Vagina (tissue), 2 donors: Measurements from ENCODE around the gene SOX18. TPM values are rescaled to one million over a fixed set of nuclear protein-coding genes. Genes with fewer than 3 reads are reported as not detected.

Experiments
- DNase-seq, 2 donors: peaks; one replicate each; pipeline ENCODE4 v3.0.0-alpha.2; 2017; ENCODE audit errors: extremely low spot score in 2 of 2
- H3K27ac ChIP-seq: fragments of 200-600 bp; sonication (generic); one replicate; pipeline ENCODE4 v1.5.1; 2019
- H3K27me3 ChIP-seq: fragments of 200-600 bp; sonication (generic); one replicate; pipeline ENCODE4 v1.5.1; 2019
- H3K36me3 ChIP-seq, 2 donors: fragments of 200-600 bp; sonication (generic); one replicate each; pipeline ENCODE4 v1.5.1; 2017 to 2019
- H3K4me1 ChIP-seq: fragments of 200-600 bp; sonication (generic); one replicate; pipeline ENCODE4 v1.5.1; 2019
- H3K4me3 ChIP-seq, 2 donors: fragments of 200-600 bp; sonication (generic); 1 replicate in 1 of 2; 2 replicates in 1 of 2; pipeline ENCODE4 v1.5.1; 2016 to 2019
- H3K9me3 ChIP-seq: fragments of 200-600 bp; sonication (generic); one replicate; pipeline ENCODE4 v1.5.1; 2019
- POLR2A ChIP-seq, 2 donors: fragments of 450-650 bp; IDR thresholded peaks; one replicate each; pipeline ENCODE4 v1.6.1; 2017; ENCODE audit warnings: antibody characterized with exemption in 2 of 2, mild to moderate bottlenecking in 2 of 2, moderate library complexity in 2 of 2
- POLR2AphosphoS5 ChIP-seq, 2 donors: sonication (generic); formaldehyde crosslinking; IDR thresholded peaks; one replicate each; pipeline ENCODE4 v1.9.0; 2017; ENCODE audit warnings: antibody characterized with exemption in 2 of 2, mild to moderate bottlenecking in 2 of 2, low read depth in 1 of 2; ENCODE audit not compliant: insufficient read depth in 1 of 2
- intact Hi-C: fragments of 100-400 bp; cut with DNase I; formaldehyde crosslinking; loops from one replicate; pipeline ENCODE4 v1.15.1; 2023
- total RNA-seq: library from RNA; depleted of rRNA; stranded (reverse); fragments of >200 nt; gene quantifications from one replicate; pipeline ENCODE4 v1.2.3, GENCODE V29; 2016
- TF ChIP-seq, protein P1 (sequence below), 3 experiments: fragments of 450-650 bp in 2 of 3; fragments of 200-600 bp in 1 of 3; sonication (generic) in 1 of 3; IDR thresholded peaks; one replicate each; pipeline ENCODE4 v1.5.1; 2017 to 2019; ENCODE audit warnings: antibody characterized with exemption in 3 of 3, mild to moderate bottlenecking in 2 of 3, moderate library complexity in 2 of 3

The SOX18 gene
- total RNA-seq, 1 donor from 2014 or later, result 57.2 TPM

DNA sequence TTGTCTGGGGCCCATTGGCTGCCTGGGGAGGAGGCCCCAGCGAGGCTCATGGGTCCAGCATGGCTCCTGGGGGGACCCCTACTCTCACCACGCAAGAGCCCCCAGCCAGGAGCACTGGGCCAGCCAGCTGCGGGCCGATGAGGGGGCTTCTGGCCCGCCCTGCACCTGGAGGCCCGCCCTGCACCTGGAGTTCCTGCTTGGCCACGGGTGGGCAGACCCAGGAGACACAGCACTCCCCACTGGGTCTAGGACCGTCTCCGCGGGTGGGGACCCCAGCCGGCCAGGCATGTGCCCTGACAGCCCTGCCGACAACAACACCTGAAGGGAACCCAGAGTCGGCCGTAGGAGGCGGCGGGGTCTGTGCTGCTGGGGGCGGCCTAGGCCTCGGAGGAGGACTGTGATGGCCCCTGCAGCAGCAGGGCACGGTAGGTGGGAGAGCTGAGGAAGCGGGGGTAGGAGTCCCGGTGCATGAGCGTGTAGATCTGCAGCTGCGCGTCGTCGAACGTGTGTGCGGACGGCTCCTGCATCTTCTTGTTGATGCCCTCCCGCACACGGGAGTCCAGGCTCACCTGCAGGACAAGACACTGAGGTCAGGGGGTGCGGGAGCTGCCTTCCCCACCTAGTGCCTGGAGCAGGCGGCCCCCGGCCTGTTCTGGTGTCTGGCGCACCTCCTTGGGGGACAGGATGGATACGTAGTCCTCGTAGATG, 24.2 kb upstream of the SOX18 start:
- TF ChIP-seq, protein P1, sequence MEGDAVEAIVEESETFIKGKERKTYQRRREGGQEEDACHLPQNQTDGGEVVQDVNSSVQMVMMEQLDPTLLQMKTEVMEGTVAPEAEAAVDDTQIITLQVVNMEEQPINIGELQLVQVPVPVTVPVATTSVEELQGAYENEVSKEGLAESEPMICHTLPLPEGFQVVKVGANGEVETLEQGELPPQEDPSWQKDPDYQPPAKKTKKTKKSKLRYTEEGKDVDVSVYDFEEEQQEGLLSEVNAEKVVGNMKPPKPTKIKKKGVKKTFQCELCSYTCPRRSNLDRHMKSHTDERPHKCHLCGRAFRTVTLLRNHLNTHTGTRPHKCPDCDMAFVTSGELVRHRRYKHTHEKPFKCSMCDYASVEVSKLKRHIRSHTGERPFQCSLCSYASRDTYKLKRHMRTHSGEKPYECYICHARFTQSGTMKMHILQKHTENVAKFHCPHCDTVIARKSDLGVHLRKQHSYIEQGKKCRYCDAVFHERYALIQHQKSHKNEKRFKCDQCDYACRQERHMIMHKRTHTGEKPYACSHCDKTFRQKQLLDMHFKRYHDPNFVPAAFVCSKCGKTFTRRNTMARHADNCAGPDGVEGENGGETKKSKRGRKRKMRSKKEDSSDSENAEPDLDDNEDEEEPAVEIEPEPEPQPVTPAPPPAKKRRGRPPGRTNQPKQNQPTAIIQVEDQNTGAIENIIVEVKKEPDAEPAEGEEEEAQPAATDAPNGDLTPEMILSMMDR (IDR thresholded peaks at IDR 0.05), result no peak
- TF ChIP-seq POLR2AphosphoS5 (IDR thresholded peaks at IDR 0.05; ENCODE audit: insufficient read depth in 1 of 2, low read depth in 1 of 2), result no peak
- TF ChIP-seq POLR2A (IDR thresholded peaks at IDR 0.05), result no peak
- Histone ChIP-seq H3K27ac (no peak overlapping the region), H3K9me3 (no peaks in the 10 kb centered on the region), H3K4me1 (peaks cover 14% of the 10 kb centered on the region), H3K27me3 (no peaks in the 10 kb centered on the region), H3K36me3 (peaks cover 0 to 12% of the 10 kb centered on the region in 2 donors), H3K4me3 (no peak overlapping the region)
- intact Hi-C loops, result no loop called here
- DNase-seq, result no peak

DNA sequence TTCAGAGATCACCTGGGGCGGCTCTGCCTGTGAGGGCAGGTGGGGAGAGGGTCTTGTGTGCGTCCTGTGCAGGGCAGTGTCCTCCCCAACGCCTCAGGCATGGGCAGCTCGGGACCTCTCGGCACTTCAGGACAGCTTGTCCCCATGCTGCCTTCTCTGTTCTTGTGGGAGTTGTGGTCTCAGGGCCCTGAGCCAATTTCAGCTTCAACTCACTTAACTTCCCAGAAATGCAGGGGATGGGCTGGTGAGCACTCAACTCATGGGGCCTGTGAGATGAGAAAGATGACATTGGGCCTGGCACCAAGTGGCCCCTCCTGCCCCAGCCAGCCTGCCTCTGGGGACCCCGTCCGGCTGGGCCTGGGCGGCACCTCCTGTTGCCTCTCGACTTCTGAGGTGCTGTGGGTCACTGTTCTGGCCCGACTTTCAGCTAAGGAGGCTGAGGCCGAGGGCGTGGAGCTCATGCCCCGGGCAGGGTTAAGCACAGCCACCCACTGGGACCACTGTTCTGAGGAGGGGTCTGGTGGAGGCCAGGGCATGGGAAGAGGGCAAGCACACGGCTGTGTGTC, 23.1 kb upstream of the SOX18 start:
- Histone ChIP-seq H3K4me1 (peaks cover 4% of the 10 kb centered on the region), H3K9me3 (no peaks in the 10 kb centered on the region), H3K4me3 (no peak overlapping the region), H3K27me3 (no peaks in the 10 kb centered on the region), H3K27ac (no peak overlapping the region), H3K36me3 (peaks cover 0 to 12% of the 10 kb centered on the region in 2 donors)
- DNase-seq, result no peak
- intact Hi-C loops, result no loop called here
- TF ChIP-seq POLR2A (IDR thresholded peaks at IDR 0.05) (no peak), POLR2AphosphoS5 (IDR thresholded peaks at IDR 0.05; ENCODE audit: insufficient read depth in 1 of 2, low read depth in 1 of 2) (no peak)
- TF ChIP-seq, protein P1 (IDR thresholded peaks at IDR 0.05), result no peak

DNA sequence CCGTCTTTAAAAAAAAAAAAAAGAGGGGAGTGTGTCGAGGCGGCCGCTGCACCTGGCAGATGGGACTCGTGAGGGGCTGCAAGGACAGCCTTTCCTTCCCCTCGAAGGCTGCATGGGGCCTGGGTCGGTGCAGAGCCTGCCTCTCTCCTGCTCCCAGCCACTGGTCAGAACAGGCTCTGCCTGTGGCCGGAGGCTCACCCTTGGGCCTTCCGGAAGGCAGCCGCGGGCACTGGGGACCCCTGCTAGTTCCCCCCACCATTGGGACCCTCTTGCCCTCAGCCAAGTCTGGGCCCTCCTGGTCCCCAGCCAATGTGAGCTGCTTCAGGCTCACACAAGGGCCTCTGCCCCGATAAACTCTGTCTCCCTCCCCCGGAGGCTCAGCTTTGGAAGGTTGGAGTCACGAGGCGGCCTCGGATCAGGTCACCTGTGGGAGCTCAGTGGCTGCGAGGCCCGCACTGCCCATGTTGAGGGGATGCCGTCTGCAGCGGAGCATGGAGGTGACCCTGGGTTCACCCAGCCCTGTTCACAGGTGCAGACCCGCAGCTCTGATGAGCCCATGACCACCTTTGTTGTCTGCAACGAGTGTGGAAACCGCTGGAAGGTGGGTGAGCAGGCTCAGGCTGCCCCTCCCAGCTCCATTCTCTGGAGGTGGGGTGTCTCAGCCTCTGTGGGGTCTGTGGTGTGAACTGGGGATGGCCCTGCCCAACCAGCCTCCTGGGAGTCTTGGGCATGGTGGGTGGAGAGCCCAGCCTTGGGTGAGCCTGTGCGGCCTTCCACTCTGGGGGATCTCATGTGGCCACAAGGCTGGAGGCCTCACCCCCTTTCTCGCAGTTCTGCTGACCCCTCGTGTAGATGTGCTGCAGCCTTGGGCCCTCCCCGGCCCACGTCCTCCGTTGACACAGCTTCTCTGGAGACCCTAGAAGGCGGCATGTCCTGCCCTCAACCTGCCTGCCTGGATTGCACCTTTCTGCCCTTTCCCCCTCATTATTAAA, 22.2 kb upstream of the SOX18 start:
- no peak for DNase-seq
- intact Hi-C loops, result no loop called here
- Histone ChIP-seq H3K36me3 (peaks cover 0 to 12% of the 10 kb centered on the region in 2 donors), H3K9me3 (no peaks in the 10 kb centered on the region), H3K27me3 (no peaks in the 10 kb centered on the region), H3K4me3 (no peak overlapping the region), H3K27ac (no peak overlapping the region), H3K4me1 (no peaks in the 10 kb centered on the region)
- TF ChIP-seq, protein P1 (IDR thresholded peaks at IDR 0.05), result no peak
- no peak for TF ChIP-seq POLR2AphosphoS5 (IDR thresholded peaks at IDR 0.05; ENCODE audit: insufficient read depth in 1 of 2, low read depth in 1 of 2)
- TF ChIP-seq POLR2A (IDR thresholded peaks at IDR 0.05), result no peak

DNA sequence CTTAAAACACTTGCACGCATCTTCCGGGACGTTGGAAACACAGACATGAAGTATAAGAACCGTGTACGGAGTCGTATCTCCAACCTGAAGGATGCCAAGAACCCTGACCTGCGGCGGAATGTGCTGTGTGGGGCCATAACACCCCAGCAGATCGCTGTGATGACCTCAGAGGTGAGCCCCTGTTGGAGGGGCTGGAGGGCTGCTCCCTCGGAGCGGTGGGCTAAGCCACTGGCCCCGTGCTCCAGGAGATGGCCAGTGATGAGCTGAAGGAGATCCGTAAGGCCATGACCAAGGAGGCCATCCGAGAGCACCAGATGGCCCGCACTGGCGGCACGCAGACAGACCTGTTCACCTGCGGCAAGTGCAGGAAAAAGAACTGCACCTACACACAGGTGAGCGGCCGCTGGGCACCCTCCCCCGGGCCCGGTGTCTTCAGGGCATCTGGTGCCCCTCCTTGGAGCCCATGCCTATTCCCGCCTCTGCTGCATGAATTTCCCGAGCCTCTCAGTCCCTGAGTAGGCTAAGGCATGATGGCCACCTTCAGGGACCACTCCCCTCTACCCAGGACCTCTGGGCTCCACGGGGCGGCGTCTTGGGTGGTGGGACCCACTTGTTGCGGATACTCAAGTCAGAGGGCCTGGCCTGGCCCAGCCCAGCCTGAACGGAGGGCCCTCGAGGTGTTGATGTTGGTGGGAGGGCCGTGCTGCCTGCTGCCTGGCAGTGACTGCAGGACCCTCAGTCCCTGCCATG, 21.0 kb upstream of the SOX18 start:
- H3K36me3 ChIP-seq, result peaks cover 0 to 12% of the 10 kb centered on the region in 2 donors
- TF ChIP-seq, protein P1 (IDR thresholded peaks at IDR 0.05), result no peak
- H3K4me3 ChIP-seq, result no peak overlapping the region
- no peak for DNase-seq
- intact Hi-C loops, result no loop called here
- H3K27me3 ChIP-seq, result no peaks in the 10 kb centered on the region
- H3K4me1 ChIP-seq, result peaks cover 8% of the 10 kb centered on the region
- H3K9me3 ChIP-seq, result no peaks in the 10 kb centered on the region
- no peak overlapping the region for H3K27ac ChIP-seq
